Fibroblast of the aortic adventitia (primary cell): Measurements from ENCODE around the gene TMIGD3. TPM values are rescaled to one million over a fixed set of nuclear protein-coding genes. Genes with fewer than 3 reads are reported as not detected.

Source experiments
- DNase-seq: peaks from one replicate; pipeline ENCODE4 v3.0.0-alpha.2; 2010; ENCODE audit warnings: low read depth
- H3K4me3 ChIP-seq: 2 replicates; pipeline ENCODE4 v1.5.1; 2011; ENCODE audit warnings: low read depth, mild to moderate bottlenecking, control low read depth, low read length, moderate library complexity
- total RNA-seq: library from RNA; depleted of rRNA; stranded (reverse); fragments of >200 nt; gene quantifications from 2 replicates; pipeline ENCODE4 v1.2.3, GENCODE V29; 2012; ENCODE audit warnings: low replicate concordance
- TF ChIP-seq, protein P1 (sequence below): IDR thresholded peaks from 2 replicates; pipeline ENCODE4 v1.5.1; 2011; ENCODE audit warnings: mild to moderate bottlenecking, low read length, control low read depth, inconsistent platforms; ENCODE audit not compliant: insufficient read depth

TMIGD3 gene
- total RNA-seq, 1 donor: not detected

DNA sequence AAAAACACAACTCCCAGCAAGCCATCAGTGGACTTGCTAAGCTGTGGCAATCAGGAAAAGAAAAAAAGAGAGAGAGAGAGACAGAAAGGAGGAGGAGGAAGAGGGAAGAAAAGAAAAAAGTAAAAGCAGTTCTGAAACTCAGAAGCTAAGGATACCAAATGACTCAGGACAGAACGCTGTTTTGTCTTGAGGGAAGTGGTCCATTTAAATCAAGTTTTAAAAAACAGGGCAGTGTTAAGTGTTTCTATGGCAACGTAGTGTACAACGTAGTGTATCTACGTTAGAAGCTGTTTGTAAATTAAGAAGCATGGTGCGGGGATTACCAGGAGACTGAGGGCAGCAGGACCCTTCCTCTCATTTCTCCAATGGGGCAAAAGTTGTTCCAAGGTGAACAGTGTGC lies 5.8 kb downstream of the TMIGD3 start:
- no peak for DNase-seq

DNA sequence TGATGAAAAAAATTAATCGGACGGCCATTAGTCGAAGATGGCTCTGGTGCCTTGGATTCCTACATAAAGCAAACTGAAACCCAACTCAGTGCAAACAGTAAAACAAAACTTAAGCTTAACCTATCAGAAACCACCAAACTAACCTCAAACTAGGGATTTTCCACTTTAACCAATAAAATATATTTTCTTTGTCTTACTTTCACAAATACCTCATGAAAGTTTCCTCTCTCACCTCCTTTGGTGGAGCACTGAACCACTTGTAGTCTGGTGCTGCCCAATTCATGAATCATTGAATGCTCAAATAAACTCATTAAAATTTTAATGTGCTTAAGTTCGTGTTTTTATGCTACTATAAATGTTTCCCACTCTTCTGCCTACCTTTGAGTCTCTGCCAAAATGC lies 7.0 kb downstream of the TMIGD3 start:
- no peak for DNase-seq

More for the DNA sequence above, 5.8 kb downstream of the TMIGD3 start:
- H3K4me3 ChIP-seq: no peak overlapping the region
- TF ChIP-seq, protein P1, sequence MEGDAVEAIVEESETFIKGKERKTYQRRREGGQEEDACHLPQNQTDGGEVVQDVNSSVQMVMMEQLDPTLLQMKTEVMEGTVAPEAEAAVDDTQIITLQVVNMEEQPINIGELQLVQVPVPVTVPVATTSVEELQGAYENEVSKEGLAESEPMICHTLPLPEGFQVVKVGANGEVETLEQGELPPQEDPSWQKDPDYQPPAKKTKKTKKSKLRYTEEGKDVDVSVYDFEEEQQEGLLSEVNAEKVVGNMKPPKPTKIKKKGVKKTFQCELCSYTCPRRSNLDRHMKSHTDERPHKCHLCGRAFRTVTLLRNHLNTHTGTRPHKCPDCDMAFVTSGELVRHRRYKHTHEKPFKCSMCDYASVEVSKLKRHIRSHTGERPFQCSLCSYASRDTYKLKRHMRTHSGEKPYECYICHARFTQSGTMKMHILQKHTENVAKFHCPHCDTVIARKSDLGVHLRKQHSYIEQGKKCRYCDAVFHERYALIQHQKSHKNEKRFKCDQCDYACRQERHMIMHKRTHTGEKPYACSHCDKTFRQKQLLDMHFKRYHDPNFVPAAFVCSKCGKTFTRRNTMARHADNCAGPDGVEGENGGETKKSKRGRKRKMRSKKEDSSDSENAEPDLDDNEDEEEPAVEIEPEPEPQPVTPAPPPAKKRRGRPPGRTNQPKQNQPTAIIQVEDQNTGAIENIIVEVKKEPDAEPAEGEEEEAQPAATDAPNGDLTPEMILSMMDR: no peak

DNA sequence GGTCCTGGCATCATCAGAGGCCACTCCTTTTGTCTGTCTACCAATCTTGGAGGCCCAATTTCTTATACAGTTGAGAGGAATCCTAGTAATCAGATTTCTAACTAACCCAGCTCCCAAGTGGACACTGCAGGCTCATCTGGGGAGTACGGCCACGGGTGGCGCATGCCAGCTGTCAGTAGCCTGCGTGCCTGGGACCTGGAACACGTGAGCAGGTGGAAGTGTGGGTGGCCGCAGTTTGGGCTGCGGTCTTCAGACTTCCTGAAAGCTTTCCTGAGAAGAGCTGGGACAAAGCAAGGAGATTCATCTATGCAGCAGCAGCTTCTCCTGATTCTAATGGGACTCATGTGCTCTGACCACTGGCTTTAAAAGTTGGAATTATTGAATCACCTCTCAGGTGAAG lies 12.4 kb downstream of the TMIGD3 start:
- H3K4me3 ChIP-seq: no peak overlapping the region
- no peak for DNase-seq
- TF ChIP-seq, protein P1: no peak

More for the DNA sequence above, 7.0 kb downstream of the TMIGD3 start:
- no peak overlapping the region for H3K4me3 ChIP-seq
- TF ChIP-seq, protein P1: no peak

DNA sequence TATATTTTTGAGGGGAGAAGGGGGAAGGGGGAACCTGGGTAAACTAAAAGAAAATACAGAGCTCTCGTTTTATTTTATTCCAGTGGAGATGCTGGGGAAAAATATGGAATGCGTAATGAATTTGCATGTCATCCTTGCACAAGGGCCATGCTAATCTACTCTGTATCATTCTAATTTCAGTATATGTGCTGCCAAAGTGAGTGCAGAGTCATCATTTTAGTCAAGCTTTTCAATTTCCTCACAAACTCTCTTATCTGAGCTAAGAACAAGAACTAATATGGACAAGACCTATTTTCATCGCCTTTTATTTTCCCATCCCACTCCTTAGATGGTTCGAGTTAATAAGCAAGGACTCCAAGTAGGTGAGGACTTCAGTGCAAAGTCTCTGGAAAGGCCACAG lies 13.2 kb downstream of the TMIGD3 start:
- TF ChIP-seq, protein P1: no peak
- no peak for DNase-seq
- H3K4me3 ChIP-seq: no peak overlapping the region

DNA sequence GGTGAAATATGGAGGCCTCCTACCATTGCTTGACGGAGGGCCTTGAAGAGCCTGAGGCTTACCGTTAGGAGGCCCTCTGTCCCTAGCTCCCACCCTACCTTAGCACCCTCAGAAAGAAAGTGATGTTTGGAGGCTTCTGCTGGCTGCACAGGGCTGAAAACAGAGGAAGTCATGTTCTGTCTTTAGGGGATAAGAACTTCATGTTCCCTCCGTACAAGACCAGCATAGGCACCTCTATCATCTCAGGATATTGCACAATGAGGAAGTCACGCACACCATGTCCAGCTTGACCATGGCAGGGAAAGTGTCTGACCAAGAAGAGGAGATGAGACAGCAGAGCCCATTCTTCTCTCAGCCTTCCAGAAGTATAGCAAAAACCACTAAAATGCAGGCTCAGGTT lies 13.8 kb downstream of the TMIGD3 start:
- TF ChIP-seq, protein P1: no peak
- H3K4me3 ChIP-seq: no peak overlapping the region
- no peak for DNase-seq

DNA sequence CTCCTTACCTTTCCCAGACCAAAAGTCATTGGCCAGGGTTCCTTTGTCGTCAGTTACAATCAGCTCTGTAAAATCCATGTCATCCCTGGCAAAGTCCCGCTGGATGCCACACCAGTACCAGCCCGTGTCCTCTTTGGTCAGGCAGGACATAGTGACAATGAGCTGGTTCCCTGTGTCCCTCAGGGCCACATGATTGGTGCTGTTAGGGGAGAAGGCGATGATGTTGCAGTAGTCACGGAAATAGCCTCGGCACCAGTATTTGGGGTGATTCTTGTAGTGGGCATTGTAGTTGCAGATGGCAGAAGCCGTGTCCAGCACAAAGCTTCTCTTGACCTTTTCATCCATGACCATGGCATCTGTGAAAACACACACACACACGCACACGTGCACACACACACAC lies 14.8 kb downstream of the TMIGD3 start:
- TF ChIP-seq, protein P1: no peak
- no peak for DNase-seq
- no peak overlapping the region for H3K4me3 ChIP-seq

DNA sequence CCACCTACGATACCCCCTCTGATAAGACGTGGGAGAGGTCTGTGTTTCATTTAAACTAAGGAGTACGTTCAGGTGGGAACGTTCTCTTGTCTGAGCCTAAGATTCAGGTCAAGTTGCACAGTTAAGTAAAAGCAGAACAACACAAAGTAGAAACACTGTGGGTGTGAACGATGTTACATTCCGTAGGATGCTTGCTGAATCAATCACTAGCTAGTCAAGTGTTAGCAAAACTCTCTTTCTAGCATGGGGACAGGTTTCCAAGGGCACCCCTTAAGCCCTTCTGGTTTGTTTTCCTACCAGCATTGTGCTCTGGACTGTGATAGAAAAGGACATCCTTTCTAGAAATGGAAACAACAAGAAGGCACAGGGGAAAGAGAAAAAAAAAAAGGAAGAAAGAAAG lies 16.3 kb downstream of the TMIGD3 start:
- TF ChIP-seq, protein P1: no peak
- no peak for DNase-seq
- no peak overlapping the region for H3K4me3 ChIP-seq
